ENCODE measurements around the gene YIF1A. TPM values are rescaled to one million over a fixed set of nuclear protein-coding genes. Genes with fewer than 3 reads are reported as not detected.
A peak's percentile ranks its signal among the peaks of the same experiment; 100 is the strongest.

Gene YIF1A
- total RNA-seq, 1 experiment from 2014 or later = 245 TPM

GRCh38 chr11:66318600-66318970 lies 29.6 kb upstream of the YIF1A start:
- peaks cover 33% of the 10 kb centered on the region for H3K36me3 ChIP-seq
- H3K27ac ChIP-seq = peak overlapping the region; percentile 94
- H3K4me3 ChIP-seq = no peak overlapping the region
- DNase-seq (ENCODE audit: low read depth in 1 of 2, low spot score in 2 of 2) = no peak
- peaks cover 6% of the 10 kb centered on the region; the same call in 1 of the 2 replicates for H3K9me3 ChIP-seq (replicated peaks)
- peaks cover 60% of the 10 kb centered on the region for H3K4me1 ChIP-seq (replicated peaks)
- H3K27me3 ChIP-seq (replicated peaks) = no peaks in the 10 kb centered on the region

DNA sequence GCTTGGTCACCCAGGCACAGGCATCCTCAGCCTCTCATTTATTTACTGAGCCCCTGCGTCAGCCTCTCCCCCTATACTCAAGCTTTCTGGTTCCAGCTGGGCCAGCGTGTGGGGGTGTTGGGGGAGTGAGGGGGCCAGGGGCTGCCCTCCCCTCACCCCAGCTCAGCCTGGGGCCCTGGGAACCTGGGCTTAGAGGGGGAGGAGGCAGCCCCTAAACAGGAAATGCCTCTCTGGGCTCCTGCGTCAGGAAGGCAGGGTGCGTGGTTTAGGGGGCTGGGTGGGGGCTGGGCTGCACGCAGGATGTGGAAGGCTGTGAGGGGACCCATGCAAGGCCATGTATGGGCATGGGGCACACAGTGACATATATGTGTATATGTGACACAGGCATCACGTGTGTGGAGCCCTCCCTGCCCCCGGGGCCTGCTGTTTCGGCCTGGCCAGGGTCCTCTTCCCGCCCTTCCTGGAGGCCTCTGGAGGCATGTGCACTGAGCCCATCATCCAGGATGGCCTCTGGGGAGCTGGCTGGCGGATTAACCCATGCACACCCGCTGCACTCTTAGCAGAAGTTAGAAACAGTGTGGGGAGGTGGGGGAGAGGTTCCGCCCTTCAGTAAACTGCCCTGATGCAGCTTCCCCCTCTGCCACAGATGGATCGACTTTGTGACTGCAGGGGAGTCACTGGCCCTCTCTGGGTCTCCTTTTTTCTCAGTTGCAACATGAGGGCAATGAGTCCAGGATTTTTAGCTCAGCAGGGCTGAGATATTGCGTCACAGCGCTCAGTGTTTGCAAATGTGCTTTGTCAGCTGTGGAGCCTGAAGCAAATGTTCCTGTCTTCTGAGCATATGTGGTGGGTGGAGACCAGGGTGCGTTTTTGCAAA lies 29.0 kb upstream of the YIF1A start:
- Histone ChIP-seq H3K36me3 (peaks cover 39% of the 10 kb centered on the region), H3K4me3 (peak overlapping the region; percentile 73), H3K27me3 (replicated peaks) (no peaks in the 10 kb centered on the region), H3K27ac (peak overlapping the region; percentile 94), H3K4me1 (replicated peaks) (peaks cover 62% of the 10 kb centered on the region), H3K9me3 (replicated peaks) (peaks cover 6% of the 10 kb centered on the region; the same call in 1 of the 2 replicates)
- DNase-seq (ENCODE audit: low read depth in 1 of 2, low spot score in 2 of 2) = peak; percentile 86 to 89

GRCh38 chr11:66317322-66317722 lies 28.4 kb upstream of the YIF1A start:
- peak; percentile 89 to 94 for DNase-seq (ENCODE audit: low read depth in 1 of 2, low spot score in 2 of 2)
- Histone ChIP-seq H3K27ac (peak overlapping the region; percentile 94), H3K4me1 (replicated peaks) (peaks cover 64% of the 10 kb centered on the region), H3K27me3 (replicated peaks) (no peaks in the 10 kb centered on the region), H3K9me3 (replicated peaks) (peaks cover 6% of the 10 kb centered on the region; the same call in 1 of the 2 replicates), H3K36me3 (peaks cover 40% of the 10 kb centered on the region), H3K4me3 (peak overlapping the region; percentile 73)

DNA sequence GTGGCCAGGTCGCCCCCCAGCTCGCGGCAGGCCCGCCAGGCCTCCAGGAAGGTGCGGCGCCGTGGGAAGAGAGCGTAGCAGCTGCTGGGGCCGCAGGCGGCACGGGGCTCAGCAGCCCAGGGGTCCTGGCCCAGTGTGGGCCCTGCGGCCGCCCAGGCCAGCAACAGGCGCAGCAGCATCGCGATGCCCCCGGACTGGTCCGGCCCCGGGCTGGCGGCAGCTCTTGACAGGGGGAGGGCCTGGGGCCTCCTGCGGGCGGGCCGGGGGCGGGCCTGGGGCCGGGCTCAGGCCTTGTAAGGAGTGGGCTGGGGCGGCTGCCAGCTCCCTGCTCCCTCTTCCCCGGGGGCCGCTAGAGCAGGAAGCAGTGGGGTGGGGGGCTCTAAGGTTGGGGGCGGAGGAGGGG lies 27.9 kb upstream of the YIF1A start, which contains the start of gene CD248:
TSS of gene CD248 (minus strand) at position 196 of the 403 bp plus-strand sequence. CDS start at position 179, 17 bp downstream.
- peak within 1 kb of the TSS; percentile 73 for H3K4me3 ChIP-seq
- peak within 1 kb of the TSS; percentile 94 for H3K27ac ChIP-seq
- H3K9me3 ChIP-seq (replicated peaks) = peaks cover 6% of the 10 kb centered on the region; the same call in 1 of the 2 replicates
- H3K4me1 ChIP-seq (replicated peaks) = peaks cover 69% of the 10 kb centered on the region
- DNase-seq (ENCODE audit: low read depth in 1 of 2, low spot score in 2 of 2) = peak; percentile 93 to 96
- no peaks in the 10 kb centered on the region for H3K27me3 ChIP-seq (replicated peaks)
- peaks cover 45% of the 10 kb centered on the region for H3K36me3 ChIP-seq

GRCh38 chr11:66315921-66316811 lies 27.2 kb upstream of the YIF1A start:
- peak overlapping the region; percentile 94 for H3K27ac ChIP-seq
- peak overlapping the region; percentile 73 for H3K4me3 ChIP-seq
- peaks cover 73% of the 10 kb centered on the region for H3K4me1 ChIP-seq (replicated peaks)
- no peaks in the 10 kb centered on the region for H3K27me3 ChIP-seq (replicated peaks)
- peaks cover 6% of the 10 kb centered on the region; the same call in 1 of the 2 replicates for H3K9me3 ChIP-seq (replicated peaks)
- DNase-seq (ENCODE audit: low read depth in 1 of 2, low spot score in 2 of 2) = peak; percentile 71 to 82
- H3K36me3 ChIP-seq = peaks cover 50% of the 10 kb centered on the region

DNA sequence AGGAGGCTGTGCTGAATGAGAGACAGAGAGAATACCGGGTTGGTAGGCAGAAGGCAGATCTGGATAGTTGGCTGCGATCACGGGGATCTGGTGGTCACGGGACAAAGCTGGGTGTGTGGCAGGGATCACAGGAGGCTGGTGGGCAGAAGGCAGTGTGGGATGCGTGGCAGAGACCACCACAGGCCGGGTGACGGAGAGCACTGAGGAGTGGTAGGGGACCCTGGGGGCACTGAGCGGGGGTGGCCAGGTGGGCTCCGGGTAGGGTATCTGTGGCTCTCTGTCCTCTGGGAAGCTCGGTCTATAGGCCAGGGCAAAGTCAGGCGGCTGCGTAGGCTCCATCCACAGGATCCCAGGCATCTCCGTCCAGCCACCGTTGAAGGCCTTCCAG lies 26.5 kb upstream of the YIF1A start:
- H3K4me1 ChIP-seq (replicated peaks) = peaks cover 73% of the 10 kb centered on the region
- no peaks in the 10 kb centered on the region for H3K27me3 ChIP-seq (replicated peaks)
- DNase-seq (ENCODE audit: low read depth in 1 of 2, low spot score in 2 of 2) = peak in 1 of 2 experiments; percentile 48
- H3K9me3 ChIP-seq (replicated peaks) = peaks cover 6% of the 10 kb centered on the region; the same call in 1 of the 2 replicates
- H3K27ac ChIP-seq = peak overlapping the region; percentile 94
- peaks cover 52% of the 10 kb centered on the region for H3K36me3 ChIP-seq
- peak overlapping the region; percentile 73 for H3K4me3 ChIP-seq

DNA sequence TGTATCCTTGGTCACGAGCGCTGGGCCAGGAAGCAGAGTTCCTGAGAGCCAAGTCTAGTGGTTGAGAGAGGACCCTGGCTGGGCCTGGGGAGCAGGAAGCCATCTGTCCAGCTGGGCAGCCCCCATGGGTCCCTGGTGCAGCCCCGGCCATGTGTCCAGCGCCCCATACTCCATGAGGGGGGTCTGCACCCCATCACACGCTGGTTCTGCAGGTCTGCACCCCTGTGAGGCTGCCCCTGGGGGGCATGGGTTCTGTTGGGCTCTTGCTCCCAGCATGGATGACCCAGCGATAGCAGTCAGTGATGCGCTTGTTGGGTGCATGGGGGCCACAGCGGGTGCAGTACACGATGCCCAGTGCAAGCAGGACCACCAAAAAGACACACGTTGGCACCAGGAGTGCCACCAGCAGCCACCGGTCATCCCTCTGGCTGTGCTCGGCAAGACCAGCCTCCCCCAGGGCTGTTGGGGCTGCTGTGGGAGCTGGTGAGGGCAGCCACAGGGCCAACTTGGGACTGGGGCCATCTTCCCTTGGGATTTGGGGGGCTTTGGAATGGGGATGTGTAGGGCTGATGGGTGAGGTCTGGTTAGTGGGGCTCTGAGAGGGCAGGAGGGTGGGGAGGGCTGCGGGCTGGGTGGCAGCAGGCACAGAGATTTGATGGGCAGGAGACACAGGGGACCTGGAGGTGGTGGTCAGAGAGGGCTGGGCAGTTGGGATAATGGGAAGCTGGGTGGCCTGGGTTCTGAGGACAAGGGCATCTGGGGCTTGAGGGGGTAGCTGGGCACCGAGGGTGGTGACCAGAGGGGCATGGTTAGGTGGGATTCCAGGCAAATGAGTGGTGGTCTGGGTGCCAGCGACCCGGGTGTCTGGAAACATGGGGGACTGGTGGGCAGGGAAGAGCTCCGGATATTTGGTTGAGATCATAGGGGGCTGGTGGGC lies 25.9 kb upstream of the YIF1A start:
- Histone ChIP-seq H3K27ac (peak overlapping the region; percentile 94), H3K27me3 (replicated peaks) (no peaks in the 10 kb centered on the region), H3K36me3 (peaks cover 54% of the 10 kb centered on the region), H3K4me1 (replicated peaks) (peaks cover 73% of the 10 kb centered on the region), H3K9me3 (replicated peaks) (peaks cover 6% of the 10 kb centered on the region; the same call in 1 of the 2 replicates), H3K4me3 (peak overlapping the region; percentile 73)
- DNase-seq (ENCODE audit: low read depth in 1 of 2, low spot score in 2 of 2) = peak; percentile 50 to 62

DNA sequence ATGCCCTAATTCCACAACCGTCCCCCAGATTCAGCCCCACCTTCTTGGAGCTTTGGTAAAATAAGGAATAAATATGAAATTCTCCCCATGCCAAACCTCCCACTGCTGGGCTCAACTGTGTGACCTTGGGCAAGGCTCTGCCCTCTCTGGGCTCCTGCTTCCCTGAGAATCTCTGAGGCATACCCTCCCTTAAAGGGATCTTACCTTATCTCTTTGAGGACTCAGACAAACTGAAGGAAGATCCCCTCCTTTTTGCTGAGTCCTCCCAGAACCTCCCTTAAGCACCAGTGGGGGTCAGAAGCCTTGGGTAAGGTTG lies 25.2 kb upstream of the YIF1A start:
- no peak for DNase-seq (ENCODE audit: low read depth in 1 of 2, low spot score in 2 of 2)
- H3K27ac ChIP-seq = peak overlapping the region; percentile 75
- H3K9me3 ChIP-seq (replicated peaks) = peaks cover 6% of the 10 kb centered on the region; the same call in 1 of the 2 replicates
- peak overlapping the region; percentile 73 for H3K4me3 ChIP-seq
- peaks cover 70% of the 10 kb centered on the region for H3K4me1 ChIP-seq (replicated peaks)
- H3K36me3 ChIP-seq = peaks cover 54% of the 10 kb centered on the region
- no peaks in the 10 kb centered on the region for H3K27me3 ChIP-seq (replicated peaks)

DNA sequence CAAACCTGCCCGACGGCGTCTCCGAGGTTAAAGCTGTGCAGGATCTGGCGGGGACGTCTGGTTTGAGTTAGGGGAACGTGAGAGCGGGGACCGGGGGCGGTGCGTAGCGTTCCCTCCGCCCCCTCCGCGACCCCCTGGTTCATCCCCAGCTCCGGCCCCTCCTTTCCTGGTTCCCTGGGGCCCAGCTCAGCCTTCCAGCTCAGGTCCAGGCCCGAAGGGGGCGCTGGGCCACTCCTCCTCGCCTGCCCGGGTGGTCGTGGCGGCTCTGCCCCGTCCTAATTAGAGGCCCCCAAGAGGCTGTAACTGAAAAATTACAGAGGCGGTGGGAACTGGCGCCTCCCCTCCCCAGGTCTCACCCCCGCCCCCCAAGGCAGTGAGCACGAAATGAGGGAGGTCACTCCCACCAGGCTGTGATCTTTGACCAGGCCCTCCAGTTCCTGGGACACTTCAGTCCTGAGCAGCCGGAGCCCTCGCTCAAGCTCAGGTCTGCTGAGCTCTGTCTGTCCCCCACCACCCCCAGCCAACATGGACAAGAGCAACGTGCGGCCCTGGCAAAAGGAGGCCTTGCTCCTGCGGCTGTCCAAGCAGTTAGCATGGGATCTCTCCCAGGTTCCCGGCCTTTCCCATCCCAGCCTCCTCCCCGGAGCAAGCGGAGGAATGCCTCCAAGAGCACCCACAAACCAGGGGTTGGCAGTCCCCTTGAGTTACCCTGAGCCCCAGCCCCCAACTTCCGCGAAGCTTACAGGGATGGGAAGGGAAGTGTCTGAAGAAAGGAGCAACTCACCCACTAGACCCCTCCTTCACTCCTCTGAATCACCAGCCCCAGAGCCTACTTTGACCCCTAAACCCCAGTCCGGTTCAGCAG lies 24.6 kb upstream of the YIF1A start:
- Histone ChIP-seq H3K9me3 (replicated peaks) (peaks cover 6% of the 10 kb centered on the region; the same call in 1 of the 2 replicates), H3K36me3 (peaks cover 54% of the 10 kb centered on the region), H3K27me3 (replicated peaks) (no peaks in the 10 kb centered on the region), H3K4me1 (replicated peaks) (peaks cover 64% of the 10 kb centered on the region), H3K27ac (peak overlapping the region; percentile 75), H3K4me3 (peak overlapping the region; percentile 73)
- peak in 1 of 2 experiments; percentile 94 for DNase-seq (ENCODE audit: low read depth in 1 of 2, low spot score in 2 of 2)

DNA sequence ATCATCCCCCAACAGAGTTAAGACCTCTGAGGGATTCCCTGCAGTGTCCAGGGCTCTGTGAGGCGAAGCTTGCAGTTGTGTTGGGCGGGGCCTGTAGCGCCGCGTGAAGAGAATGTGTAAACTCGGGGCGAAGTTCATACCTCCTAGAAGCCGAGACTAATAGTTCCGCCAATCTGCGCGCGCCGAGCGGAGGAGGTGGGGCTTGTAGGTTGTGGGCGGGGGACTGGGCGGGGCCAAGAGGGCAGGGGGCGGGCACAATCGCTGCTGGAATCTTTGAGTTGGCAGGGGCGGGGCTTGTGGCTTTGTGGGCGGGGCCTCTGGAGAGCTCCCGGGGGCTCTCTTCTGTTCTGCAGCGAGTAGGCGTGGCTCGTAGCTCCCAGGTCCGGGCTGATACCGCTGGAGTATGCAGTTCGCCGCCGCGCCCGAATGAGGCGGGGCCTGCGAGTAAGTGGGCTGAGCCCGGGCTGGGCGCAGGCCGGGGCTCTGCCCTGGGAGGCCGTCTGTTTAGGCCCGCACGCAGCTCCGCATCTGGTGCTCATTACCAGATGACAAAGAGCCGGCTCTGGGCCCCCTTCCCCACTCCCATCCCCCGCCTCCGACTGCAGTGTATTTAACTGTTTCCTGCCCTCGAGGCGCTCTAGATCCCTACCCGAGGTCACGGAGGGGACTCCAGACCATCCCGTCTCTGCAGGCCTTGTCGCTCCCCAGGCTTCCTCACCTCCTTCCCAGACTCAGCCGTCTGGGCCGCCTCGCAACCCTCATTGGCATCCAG lies 23.8 kb upstream of the YIF1A start:
- peak overlapping the region; percentile 75 for H3K27ac ChIP-seq

DNA sequence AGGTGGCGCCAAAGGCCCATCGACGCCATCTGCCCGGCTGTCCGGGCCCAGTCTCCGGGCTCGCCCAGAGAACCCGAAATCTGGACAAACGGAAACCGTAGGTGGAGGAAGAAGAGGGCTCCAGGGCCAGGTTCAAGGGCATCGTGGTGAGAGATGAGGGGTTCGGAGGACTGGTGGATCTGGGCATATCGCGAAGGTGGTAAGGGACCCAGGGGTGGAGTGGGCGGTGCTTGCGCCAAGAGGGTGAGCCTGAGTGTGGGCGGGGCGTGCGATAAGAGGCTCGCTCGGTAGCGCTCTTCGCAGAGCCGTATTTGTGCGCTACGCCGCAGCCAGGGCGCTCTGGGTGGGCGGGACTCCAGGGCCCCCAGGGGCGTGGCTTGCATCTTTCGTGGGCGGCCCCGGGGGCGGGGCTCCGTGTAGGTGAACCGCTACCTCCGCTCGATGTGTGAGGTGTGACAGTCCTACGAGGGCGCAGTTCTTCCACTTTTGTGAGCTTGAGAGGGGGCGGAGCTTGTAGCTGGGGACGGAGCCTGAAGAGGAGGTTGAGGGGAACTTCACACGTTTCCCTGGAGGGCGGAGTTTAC lies 23.1 kb upstream of the YIF1A start:
- Histone ChIP-seq H3K27me3 (replicated peaks) (no peaks in the 10 kb centered on the region), H3K36me3 (peaks cover 54% of the 10 kb centered on the region), H3K27ac (peak overlapping the region; percentile 8), H3K9me3 (replicated peaks) (peaks cover 6% of the 10 kb centered on the region; the same call in 1 of the 2 replicates), H3K4me3 (peak overlapping the region; percentile 24), H3K4me1 (replicated peaks) (peaks cover 49% of the 10 kb centered on the region)
- DNase-seq (ENCODE audit: low read depth in 1 of 2, low spot score in 2 of 2) = peak in 1 of 2 experiments; percentile 98

More for the DNA sequence above, 23.8 kb upstream of the YIF1A start:
- Histone ChIP-seq H3K4me3 (peak overlapping the region; percentile 73), H3K4me1 (replicated peaks) (peaks cover 56% of the 10 kb centered on the region), H3K27me3 (replicated peaks) (no peaks in the 10 kb centered on the region), H3K9me3 (replicated peaks) (peaks cover 6% of the 10 kb centered on the region; the same call in 1 of the 2 replicates), H3K36me3 (peaks cover 54% of the 10 kb centered on the region)
- DNase-seq (ENCODE audit: low read depth in 1 of 2, low spot score in 2 of 2) = peak; percentile 100
